SIG-M5 treated with dmso at 0.1 percent for 504 hours (cell line): ENCODE measurements around the gene SCAF11.
A peak's percentile ranks its signal among the peaks of the same experiment; 100 is the strongest.

Source experiments
- DNase-seq: peaks from one replicate; lab custom pipeline; 2025; ENCODE audit not compliant: unreplicated experiment; lab: John Stamatoyannopoulos, UW

Gene SCAF11

DNA sequence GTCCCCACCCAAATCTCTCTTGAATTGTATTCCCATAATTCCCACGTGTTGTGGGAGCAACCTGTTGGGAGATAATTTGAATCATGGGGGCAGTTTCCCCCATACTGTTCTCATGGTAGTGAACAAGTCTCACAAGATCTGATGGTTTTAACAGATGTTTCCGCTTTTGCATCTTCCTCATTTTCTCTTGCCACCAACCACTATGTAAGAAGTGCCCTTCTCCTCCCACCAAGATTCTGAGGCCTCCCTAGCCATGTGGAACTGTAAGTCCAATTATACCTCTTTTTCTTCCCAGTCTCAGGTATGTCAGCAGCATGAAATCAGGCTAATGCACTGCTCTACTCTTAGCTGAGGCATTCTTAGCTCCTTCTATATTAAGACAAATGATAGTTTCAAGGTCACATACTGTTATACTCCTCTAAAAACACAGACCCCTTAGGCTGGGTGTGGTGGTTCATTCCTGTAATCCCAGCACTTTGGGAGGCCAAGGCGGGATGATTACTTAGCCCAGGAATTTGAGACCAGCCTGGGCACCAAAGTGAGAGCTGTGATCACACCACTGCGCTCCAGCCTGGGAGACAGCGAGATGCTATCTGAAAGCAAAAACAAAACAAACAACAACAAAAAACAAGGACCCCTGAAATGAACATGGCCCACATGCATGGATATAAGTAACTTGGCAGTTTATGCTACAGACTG lies 3.6 kb downstream of the SCAF11 start:
- peak; percentile 78 for DNase-seq

DNA sequence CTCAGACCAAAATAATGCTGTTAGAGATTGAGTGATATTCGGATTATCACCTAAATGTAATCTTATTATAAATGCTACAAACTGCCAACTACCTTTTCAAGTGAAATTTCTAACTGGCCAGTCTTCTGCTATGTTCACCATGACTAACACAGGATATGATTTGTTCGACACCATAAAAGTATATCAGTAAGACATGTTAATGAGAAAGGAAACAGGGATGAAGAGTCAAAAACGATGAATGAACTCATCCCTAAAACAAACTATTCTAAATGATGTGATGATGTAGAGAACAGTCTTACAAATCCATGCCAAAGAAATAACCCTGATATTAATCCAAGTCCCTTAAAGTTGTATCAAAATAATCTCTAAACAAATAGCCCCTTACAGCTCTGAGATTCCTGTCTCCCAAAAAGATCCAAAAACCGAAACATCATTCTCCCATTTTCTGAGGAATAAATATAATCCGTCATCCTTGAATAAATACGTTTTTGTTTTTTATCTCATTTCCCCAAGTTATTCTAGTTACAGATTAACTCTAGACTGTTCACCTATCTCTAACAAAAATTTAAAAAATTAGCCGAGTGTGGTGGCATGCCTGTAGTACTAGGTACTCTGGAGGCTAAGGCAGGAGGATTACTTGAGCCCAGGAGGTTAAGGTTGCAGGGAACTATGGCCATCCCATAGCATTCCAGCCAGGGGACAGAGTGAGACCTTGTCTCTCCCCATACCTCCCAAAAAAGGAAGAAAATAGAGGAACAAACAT lies 9.1 kb downstream of the SCAF11 start:
- DNase-seq = no peak

DNA sequence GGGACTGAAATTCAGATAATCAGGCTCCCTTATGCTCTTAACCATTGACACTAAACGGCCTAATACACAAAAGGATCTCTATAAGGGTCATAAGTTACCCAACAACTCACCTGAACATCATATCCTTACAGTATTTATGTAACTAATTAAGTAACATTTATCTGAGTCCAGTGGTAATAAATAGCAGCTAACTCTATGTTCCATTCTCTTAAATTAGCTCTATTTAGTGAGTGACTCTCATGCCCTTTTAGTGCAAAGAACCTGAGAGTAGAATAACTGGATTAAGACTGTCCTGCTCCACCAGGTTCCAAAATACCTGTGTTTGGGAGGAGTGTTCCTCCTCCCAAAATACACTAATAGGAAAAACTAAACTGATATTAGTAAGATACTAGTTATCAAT lies 9.8 kb downstream of the SCAF11 start:
- DNase-seq = no peak

DNA sequence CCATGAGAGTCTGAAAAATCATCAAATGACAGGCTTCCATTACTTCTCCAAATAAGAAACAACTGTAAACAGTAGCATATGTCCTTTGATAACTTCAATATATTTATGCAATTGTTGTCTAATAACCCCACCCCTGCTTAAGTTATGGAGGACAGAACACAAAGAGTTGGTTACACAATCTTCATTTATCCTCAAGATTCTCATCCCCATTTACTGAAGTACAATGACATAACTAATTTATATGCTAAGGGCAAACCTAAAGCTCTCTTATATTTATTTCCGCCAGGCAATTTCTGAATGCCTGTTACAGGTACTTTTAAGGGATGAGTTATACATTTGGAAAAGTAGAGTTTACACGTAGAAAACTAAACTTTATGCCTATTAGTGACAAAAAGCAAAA lies 12.3 kb downstream of the SCAF11 start:
- DNase-seq = no peak

DNA sequence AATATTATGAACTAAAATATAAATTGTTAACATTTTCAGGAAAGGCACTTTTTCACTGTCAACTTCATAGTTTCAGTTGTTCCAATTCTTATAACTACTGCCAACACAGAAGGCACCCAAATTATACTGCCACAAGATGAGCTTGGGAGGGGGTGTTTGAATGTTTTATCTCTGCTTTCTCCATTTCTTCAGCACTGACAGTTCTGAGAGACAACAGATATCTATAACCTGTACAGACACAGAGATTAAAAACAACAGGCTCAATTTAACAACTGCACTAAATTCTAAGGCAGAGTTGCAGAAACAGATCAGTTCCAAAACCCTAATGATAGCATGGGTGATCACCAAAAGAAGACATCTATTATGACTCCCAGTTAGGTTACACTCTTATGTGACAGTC lies 12.8 kb downstream of the SCAF11 start:
- no peak for DNase-seq

DNA sequence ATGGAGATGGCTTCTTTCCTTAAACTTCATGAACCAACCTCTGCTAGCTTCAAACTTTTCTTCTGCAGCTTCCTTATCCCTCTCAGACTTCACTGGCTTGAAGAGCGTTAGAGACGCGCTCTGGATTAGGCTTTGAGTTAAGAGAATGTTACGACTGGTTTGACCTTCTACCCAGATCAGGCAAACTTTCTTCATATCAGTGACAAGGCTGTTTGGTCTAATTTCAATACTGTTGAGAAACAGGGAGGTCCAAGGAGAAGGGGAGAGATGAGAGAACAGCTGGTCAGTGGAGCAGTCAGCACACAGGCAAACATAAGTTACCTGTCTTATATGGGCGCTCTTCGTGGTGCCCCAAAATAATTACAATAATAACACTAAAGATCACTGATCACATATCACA lies 14.9 kb downstream of the SCAF11 start:
- no peak for DNase-seq

DNA sequence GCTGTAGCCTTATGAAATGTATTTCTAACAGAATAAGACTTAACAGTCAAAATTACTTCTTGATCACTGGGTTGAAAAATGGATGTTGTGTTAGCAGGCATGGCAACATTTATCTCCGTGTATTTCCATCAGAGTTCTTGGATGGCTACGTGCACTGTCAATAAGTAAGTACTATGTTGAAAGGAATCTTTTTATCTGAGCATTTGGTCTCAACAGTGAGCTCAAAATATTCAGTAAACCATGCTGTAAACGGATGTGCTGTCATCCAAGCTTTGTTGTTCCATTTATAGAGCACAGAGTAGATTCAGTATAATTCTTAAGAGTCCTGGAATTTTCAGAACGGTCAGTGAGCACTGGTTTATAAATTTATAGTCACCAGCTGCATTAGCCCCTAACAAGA lies 15.5 kb downstream of the SCAF11 start:
- DNase-seq = no peak

DNA sequence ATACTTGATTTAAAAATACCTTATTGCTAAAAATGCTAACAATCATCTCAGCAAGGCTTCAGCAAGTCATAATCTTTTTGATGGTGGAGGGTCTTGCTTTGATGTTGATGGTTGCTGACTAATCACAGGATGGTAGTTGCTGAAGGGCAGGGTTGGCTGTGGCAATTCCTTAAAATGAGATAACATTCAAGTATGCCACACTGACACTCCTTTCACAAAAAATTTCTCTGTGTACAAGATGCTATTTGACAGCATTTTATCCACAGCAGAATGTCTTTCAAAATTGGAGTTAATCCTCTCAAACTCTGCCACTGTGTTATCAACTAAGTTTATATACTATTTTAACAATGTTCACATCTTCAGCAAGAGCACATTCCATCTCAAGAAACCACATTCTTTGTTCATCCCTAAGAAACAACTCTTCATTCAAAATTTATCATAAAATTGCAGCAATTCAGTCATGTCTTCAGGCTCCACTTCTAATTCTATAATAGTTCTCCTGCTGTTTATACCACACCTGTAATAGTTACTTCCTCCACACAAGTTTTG lies 16.1 kb downstream of the SCAF11 start:
- no peak for DNase-seq

DNA sequence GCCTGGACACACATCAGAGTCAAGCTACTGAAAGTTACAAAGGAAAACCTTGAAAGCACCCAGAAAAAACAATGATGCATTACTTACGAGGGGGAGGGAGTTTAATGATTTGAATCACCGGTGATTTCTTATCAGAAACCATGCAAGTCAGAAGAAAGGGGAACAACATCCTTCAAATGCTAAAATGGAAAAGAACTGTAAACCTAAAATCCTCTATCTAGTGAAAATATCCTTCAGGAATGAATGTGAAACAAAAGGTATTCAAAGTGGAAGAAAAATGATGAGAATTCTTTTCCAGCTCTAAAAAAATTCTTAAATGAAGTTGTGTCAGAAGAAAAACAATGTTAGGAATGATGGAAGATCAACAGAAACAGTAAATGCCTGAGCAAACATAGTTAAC lies 16.8 kb downstream of the SCAF11 start:
- no peak for DNase-seq

DNA sequence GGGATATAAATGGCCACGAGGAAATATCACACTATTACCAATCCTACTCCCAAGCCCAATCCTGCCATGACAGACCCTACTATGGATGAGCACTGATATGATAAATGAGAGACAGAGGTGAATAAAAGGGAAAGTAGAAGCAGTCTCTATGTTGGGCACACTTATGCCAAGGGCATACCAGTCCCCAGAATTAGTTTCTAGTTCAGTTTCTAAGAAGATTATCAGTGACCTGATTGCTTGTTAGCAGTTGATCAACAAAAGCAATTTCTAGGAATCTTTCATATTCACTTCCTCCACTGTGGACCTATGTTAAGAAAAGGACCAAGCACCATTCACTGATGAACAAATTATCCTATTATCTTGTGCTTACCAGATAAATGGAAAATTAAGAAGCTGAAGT lies 20.0 kb downstream of the SCAF11 start:
- no peak for DNase-seq

DNA sequence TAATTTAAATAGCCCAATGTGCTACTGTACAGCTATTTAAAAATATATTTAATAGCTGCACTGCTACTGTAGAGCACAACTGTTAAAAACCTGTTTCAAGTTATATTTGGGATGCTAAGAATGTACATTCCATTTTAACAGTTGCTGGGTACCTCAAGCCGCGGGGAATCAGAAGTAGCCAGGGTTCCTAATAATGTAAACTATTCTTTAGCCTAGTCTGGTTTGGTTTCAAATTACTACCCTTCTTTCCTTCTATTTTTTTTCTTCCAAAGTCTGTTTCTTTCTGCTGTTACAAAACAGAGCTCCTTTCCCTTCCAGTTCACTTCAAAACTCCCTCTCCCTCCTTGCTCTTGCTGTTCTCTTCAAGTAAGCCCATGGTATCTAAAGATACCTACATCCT lies 21.3 kb downstream of the SCAF11 start:
- no peak for DNase-seq

DNA sequence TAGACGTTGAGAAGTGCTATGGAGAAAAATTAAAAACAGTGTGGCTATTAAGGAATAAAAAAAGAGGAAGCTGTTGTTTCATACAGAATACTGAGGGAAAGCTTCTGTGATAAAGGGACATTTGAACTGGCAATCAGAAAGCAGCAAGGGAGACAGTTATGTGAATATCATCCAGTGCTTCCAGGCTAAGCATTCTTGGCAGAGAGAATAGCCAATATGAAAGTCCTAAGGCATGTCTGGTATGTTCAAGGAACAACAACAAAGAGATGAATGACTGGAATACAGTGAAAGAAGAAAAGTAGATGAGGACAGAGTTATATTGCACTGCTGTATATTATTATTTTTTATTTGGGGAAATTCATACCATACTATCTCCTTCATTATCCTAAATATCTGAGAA lies 23.9 kb downstream of the SCAF11 start:
- peak; percentile 5 for DNase-seq

DNA sequence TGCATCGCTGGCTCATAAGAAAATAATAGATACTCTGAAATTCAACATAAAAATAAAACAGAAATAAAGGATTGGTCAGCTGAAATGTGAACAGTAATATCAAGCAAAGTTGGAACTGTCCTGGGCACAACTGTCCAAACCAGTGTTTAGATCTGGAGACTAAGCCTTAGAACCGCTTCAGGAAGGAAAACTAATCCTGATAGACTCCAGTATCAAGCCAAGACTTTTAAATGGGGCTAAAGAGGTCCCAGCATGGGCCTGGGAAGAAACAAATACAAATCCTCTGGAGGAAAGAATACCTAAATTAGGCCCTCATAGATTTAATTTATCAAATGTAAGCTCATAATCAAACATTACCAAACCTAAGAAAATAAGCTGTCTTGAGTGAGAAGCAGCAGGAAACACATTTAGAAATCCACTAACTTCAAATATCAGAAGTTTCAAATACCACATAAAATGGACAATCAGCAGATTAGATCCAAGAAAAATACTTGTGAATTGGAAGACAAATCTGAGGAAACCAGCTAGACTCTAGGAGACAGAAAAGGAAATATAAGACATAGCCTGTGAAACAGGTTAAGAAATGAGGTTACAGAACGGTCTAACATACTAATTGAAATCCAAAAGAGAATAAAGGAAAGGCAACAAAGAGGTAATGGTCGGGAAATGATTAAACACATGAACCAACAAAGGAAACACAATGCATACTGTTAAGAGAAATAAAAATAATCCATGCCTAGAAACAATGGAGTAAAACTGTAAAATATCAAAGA lies 27.6 kb downstream of the SCAF11 start:
- no peak for DNase-seq

DNA sequence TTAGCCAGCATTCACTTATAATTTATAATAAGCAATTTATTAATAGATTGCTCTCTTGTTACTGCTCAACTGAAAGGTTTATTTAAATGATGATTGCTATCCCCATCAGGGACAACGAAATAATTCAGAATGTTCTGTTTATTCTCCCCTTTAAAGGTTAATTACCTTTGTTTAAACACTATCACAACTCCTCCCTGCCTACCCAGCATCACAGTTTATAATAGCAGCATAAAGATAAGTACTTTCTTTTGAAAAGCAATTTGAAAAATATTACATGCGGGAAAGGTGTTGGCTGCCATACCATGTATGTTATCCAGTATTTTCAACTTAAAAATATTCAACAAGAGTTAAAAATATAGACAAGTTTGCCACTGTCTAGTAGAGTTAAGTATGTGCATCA lies 30.6 kb downstream of the SCAF11 start:
- no peak for DNase-seq

DNA sequence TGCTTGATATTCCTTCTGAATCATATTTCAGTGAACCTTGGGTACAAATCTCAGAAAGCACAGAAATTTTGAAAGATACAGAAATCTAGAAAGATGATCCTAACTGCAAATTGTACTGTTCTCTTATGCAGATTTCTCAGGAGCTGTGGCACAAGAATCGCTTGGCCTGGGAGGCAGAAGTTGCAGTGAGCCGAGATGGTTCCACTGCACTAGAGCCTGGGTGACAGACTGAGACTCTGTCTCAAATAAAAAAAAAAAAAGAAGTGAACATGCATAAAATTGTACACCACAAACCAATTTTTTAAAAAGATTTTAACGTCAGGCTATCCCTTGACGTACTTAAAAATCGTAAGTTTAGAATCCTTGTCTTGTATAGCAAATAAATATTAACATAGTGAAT lies 31.3 kb downstream of the SCAF11 start:
- DNase-seq = no peak

DNA sequence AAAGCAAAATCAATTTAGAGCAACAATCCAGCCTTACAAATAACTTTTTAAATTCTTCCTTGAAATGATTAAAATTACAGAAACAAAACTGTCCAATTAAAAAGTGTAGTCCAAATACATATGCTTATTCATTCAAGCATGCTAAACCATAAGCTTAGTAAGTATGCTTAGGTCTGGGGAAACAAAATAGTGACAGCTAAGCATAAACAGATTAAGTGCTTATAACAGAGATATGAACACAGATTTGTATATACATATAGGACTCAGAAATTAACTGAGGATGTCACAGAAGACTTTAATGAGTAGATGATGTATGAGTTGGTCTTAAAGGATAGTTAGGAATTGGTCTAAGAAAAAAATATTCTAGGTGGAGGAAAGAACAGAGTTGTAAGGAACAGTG lies 41.8 kb downstream of the SCAF11 start:
- no peak for DNase-seq

DNA sequence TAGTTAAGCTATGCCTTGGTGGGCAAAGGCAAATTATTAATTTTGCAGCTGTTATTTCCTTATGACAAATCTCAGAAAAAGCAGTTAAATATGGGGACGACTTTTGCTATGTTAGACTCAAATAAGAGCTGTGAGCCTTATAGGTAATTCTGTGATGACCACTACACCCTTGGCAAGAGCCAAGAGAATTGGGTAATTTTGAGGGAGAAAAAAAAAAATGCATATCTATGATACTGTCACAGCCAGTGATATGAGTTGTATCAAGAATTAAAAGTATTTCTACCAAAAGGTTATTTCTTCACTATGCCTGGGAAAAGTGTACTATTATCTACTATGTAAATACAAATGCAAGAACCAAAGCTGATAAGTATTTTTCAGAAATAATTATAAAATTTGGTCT lies 43.9 kb downstream of the SCAF11 start:
- DNase-seq = no peak

DNA sequence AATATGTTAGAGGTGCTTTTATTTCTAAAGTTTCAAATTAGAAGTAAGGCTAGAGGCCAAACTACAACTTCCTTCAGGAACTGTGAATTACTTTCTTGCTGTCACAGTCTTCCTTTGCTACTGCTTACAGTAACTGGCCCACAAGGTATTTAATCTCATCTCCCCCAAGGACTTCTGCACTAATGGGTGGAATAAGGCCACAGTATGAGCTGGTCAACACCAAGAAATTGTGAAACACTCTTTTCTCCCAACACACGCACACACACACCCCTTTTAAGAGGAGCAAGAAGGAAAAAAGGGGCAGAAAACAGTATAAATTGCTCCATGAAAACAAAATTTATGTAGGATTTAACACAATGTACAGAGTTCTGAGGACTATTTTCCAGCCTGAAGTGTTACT lies 45.6 kb downstream of the SCAF11 start:
- DNase-seq = no peak

DNA sequence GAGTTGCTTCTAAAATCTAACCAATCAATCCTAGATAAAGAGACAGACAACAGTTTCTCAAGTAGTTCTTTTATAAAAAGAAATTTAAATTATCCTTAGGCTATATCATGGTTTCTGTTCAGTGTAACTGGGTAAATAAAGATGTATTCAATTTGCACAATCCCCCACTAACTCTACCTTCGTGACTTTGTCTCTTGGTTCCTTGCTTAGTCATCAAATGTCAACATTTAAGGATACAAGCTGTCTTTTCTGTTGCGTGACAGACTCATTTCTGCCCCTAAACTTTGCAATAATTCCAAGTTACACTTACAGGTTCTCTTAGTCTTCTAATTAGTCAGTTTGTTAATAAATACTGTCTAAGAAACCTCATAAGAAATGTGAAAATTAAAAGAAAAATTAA lies 50.6 kb downstream of the SCAF11 start:
- no peak for DNase-seq

DNA sequence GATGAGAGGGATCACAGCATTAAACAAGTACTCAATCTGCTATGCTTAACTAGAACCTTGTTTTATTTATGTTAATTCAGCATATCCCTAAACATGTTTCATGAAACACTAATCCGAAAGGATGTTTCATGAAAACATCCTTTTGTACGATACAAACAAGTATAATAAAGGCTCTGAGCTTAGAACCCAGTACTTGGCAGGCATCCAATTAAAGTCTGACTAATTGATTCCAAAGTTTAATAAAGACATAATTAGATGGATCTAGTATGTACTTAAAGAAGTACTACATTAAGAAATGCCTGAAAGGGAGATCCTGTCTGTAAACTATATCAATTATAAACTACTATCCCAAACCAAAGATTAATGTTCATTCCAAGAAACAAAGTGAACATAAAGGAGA lies 51.8 kb downstream of the SCAF11 start:
- no peak for DNase-seq

DNA sequence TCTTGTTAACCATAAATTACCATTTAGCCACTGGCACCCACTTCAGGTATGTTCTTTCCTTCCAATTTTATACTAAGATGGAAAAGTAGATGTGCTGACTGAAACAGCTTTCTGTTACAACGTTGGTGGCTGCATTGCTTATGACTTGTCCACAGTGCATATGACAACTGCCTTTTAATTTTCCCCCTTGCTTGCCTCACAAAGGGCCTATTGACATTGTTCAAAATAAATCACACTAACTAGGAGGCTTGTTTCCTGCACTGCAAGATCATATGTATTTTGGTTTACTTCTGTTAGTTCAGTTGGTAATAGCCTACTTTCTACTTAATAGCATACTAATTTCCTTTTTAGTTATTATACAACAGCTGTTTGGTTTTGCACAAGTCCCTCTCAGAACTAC lies 55.4 kb downstream of the SCAF11 start:
- no peak for DNase-seq

DNA sequence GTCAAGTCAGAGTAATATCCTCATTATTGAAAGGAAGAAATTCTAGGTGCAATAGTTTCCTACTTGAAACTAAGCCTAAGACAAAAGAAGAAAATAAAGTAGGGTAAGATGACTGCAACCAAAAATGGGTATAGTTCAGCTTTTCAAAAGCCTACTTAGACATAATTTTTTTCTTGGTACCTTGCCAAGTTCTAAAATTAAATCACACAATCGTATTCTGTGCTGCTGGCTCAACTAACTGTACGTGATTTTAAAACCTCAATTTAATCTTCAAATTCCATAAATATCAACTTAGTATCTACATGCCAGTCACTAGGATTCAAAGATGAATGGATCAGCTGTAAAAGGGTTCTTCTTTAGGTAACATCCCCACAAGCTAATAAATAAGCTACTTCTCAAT lies 56.9 kb downstream of the SCAF11 start:
- DNase-seq = no peak
